IgD-negative memory B cell (primary cell): Measurements from ENCODE around the gene NCDN. TPM values are rescaled to one million over a fixed set of nuclear protein-coding genes. Genes with fewer than 3 reads are reported as not detected.

Source experiments
- H3K27ac Mint-ChIP-seq, 3 donors: one replicate each; pipeline ENCODE4 v1.8.0; 2020 to 2022; ENCODE audit warnings: mild to moderate bottlenecking in 3 of 3, mixed read lengths in 3 of 3, moderate library complexity in 1 of 3
- H3K27me3 Mint-ChIP-seq: one replicate; pipeline ENCODE4 v1.8.0; 2021; ENCODE audit warnings: mixed read lengths
- H3K36me3 Mint-ChIP-seq: one replicate; pipeline ENCODE4 v1.8.0; 2020; ENCODE audit warnings: mild to moderate bottlenecking, mixed read lengths
- H3K4me1 Mint-ChIP-seq, 3 donors: one replicate each; pipeline ENCODE4 v1.8.0; 2020 to 2022; ENCODE audit warnings: mixed read lengths in 3 of 3, mild to moderate bottlenecking in 1 of 3
- H3K4me3 Mint-ChIP-seq, 4 donors: one replicate each; pipeline ENCODE4 v1.8.0; 2020 to 2022; ENCODE audit warnings: mild to moderate bottlenecking in 4 of 4, mixed read lengths in 4 of 4, moderate library complexity in 3 of 4
- H3K9me3 Mint-ChIP-seq, 3 donors: one replicate each; pipeline ENCODE4 v1.8.0; 2020 to 2021; ENCODE audit warnings: mixed read lengths in 3 of 3, mild to moderate bottlenecking in 1 of 3
- polyA plus RNA-seq: library from polyadenylated mRNA; unstranded; fragments of 300-500 nt; fragmentation: Illumina TruSeq; gene quantifications from one replicate; pipeline ENCODE4 v1.2.3, GENCODE V29; 2021

Gene NCDN, protein sequence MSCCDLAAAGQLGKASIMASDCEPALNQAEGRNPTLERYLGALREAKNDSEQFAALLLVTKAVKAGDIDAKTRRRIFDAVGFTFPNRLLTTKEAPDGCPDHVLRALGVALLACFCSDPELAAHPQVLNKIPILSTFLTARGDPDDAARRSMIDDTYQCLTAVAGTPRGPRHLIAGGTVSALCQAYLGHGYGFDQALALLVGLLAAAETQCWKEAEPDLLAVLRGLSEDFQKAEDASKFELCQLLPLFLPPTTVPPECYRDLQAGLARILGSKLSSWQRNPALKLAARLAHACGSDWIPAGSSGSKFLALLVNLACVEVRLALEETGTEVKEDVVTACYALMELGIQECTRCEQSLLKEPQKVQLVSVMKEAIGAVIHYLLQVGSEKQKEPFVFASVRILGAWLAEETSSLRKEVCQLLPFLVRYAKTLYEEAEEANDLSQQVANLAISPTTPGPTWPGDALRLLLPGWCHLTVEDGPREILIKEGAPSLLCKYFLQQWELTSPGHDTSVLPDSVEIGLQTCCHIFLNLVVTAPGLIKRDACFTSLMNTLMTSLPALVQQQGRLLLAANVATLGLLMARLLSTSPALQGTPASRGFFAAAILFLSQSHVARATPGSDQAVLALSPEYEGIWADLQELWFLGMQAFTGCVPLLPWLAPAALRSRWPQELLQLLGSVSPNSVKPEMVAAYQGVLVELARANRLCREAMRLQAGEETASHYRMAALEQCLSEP
- 13.3 TPM for polyA plus RNA-seq

- Mint-ChIP-seq H3K36me3 (no peaks in the 10 kb centered on the region), H3K4me3 (peak within 1 kb of the TSS; percentile 94 to 98 (median 98)), H3K4me1 (peaks cover 23 to 36% (median 24%) of the 10 kb centered on the region in 3 donors), H3K9me3 (no peaks in the 10 kb centered on the region), H3K27me3 (no peaks in the 10 kb centered on the region), H3K27ac (peak within 1 kb of the TSS; percentile 88 to 97 (median 96))
Measured at GRCh38 chr1:35557611-35558373, at the start of gene NCDN. TSS of gene NCDN (plus strand) at chr1:35557799. CDS start at chr1:35558191, 392 bp downstream.

GRCh38 chr1:35507947-35508346 is 49.7 kb upstream of the NCDN start:
- Mint-ChIP-seq H3K27ac (peak overlapping the region in 1 of 3 donors; percentile 78), H3K9me3 (no peaks in the 10 kb centered on the region), H3K4me1 (peaks cover 23 to 31% (median 25%) of the 10 kb centered on the region in 3 donors), H3K27me3 (no peaks in the 10 kb centered on the region), H3K36me3 (peaks cover 11% of the 10 kb centered on the region), H3K4me3 (no peak overlapping the region)

DNA sequence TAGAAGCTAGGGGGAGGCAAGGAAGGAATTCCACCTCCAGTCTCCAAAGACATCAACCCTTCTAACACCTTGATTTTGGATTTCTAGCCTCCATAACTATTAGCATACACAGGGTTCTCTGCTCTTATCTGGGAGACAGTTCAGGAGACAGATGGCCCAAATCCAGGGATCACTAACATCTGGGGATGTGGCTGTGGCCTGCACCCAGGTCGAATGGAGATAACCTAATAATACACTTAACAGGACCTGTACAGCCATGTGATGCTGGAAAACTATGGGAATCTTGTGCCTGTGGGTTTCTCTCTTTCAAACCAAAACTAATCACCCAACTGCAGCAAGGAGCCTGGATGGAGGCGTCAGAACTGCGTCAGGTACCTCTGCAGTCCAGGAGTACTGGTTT is 48.0 kb upstream of the NCDN start:
- H3K4me3 Mint-ChIP-seq = no peak overlapping the region

DNA sequence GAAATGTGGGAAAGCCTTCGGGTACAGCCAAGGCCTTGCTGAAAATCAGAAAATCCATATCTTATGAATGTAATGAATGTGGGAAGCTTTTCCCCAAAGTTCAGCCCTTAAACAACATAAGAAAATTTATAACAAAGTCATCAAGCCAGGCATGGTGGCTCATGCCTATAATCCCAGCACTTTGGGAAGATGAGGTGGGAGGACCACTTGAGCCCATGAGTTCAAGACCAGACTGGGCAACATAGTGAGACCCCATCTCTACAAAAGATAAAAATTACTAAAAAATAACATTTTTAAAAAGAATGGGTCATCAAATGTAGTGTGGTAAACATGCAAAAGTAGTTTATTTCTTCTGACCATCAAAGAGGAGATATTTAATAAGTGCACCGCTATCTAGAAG is 46.3 kb upstream of the NCDN start:
- Mint-ChIP-seq H3K27me3 (no peaks in the 10 kb centered on the region), H3K4me3 (no peak overlapping the region), H3K9me3 (peaks cover 2 to 10% (median 5%) of the 10 kb centered on the region in 3 donors), H3K36me3 (peaks cover 12% of the 10 kb centered on the region), H3K4me1 (peaks cover 23 to 29% (median 28%) of the 10 kb centered on the region in 3 donors), H3K27ac (no peak overlapping the region)

More for the DNA sequence above, 48.0 kb upstream of the NCDN start:
- Mint-ChIP-seq H3K27me3 (no peaks in the 10 kb centered on the region), H3K36me3 (peaks cover 11% of the 10 kb centered on the region), H3K4me1 (peaks cover 25 to 32% (median 28%) of the 10 kb centered on the region in 3 donors), H3K9me3 (no peaks in the 10 kb centered on the region), H3K27ac (peak overlapping the region in 1 of 3 donors; percentile 30)

DNA sequence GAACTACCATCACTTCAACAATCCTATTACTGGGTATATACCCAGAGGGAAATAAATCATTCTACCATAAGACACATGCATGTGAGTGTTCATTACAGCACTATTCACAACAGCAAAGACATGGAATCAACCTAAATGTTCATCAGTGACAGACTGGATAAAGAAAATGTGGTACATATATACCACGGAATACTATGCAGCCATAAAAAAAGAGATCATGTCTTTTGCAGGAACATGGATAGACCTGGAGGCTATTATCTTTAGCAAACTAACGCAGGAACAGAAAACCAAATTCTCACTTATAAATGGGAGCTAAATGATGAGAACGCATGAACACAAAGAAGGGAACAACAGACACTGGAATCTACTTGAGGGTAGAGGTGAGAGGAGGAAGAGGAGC is 39.4 kb upstream of the NCDN start:
- Mint-ChIP-seq H3K27me3 (no peaks in the 10 kb centered on the region), H3K9me3 (peaks cover 5 to 16% (median 5%) of the 10 kb centered on the region in 3 donors), H3K4me1 (peaks cover 8 to 26% (median 10%) of the 10 kb centered on the region in 3 donors), H3K27ac (no peak overlapping the region), H3K4me3 (no peak overlapping the region), H3K36me3 (peaks cover 12% of the 10 kb centered on the region)

GRCh38 chr1:35519432-35519831 is 38.2 kb upstream of the NCDN start:
- Mint-ChIP-seq H3K36me3 (peaks cover 17% of the 10 kb centered on the region), H3K9me3 (peaks cover 5 to 16% (median 5%) of the 10 kb centered on the region in 3 donors), H3K4me3 (no peak overlapping the region), H3K4me1 (peaks cover 2 to 26% (median 13%) of the 10 kb centered on the region in 3 donors), H3K27ac (no peak overlapping the region), H3K27me3 (no peaks in the 10 kb centered on the region)

DNA sequence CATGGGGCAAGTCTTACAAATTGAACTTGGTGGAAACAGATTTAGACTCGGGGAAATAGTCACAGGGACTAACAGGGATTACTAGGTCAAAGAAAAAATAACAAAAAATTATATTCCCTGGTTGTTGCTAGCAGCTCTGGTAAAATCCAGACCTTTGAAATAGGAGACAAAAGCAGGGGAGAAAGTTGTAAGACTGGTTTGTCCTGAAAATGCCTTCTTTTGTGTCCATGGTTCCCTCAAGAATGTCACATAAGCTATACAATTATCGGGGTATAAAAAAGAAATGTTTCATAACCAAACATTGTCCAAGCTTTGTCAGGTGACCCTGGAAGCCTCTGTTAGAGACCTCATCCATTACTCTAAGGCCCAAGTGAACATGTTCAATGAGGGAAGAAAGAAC is 33.5 kb upstream of the NCDN start:
- H3K27me3 Mint-ChIP-seq = no peaks in the 10 kb centered on the region

DNA sequence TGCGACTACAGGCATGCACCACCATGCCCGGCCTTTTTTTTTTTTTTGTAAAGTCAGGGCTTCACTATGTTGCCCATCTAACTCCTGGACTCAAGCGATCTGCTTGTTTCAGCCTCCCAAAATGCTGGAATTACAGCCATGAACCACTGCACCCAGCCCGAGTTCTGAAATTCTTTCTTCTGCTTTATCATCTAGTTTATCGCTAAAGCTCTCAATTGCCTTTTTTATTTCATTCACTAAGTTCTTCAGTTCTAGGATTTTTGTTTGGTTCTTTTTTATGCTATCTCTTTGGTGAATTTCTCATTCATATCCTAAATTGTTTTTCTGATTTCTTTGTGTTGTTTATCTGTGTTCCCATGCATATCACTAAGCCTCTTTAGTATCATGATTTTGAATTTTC is 27.4 kb upstream of the NCDN start:
- no peaks in the 10 kb centered on the region for H3K27me3 Mint-ChIP-seq
- no peak overlapping the region for H3K27ac Mint-ChIP-seq
- peaks cover 2 to 7% (median 5%) of the 10 kb centered on the region in 3 donors for H3K4me1 Mint-ChIP-seq
- H3K4me3 Mint-ChIP-seq = no peak overlapping the region
- H3K9me3 Mint-ChIP-seq = peaks cover 0 to 5% (median 4%) of the 10 kb centered on the region in 3 donors
- peaks cover 13% of the 10 kb centered on the region for H3K36me3 Mint-ChIP-seq

More for the DNA sequence above, 33.5 kb upstream of the NCDN start:
- H3K4me1 Mint-ChIP-seq = peaks cover 2 to 12% (median 5%) of the 10 kb centered on the region in 3 donors
- no peak overlapping the region for H3K27ac Mint-ChIP-seq
- no peak overlapping the region for H3K4me3 Mint-ChIP-seq
- H3K36me3 Mint-ChIP-seq = peaks cover 13% of the 10 kb centered on the region
- peaks cover 0 to 3% (median 0%) of the 10 kb centered on the region in 3 donors for H3K9me3 Mint-ChIP-seq

DNA sequence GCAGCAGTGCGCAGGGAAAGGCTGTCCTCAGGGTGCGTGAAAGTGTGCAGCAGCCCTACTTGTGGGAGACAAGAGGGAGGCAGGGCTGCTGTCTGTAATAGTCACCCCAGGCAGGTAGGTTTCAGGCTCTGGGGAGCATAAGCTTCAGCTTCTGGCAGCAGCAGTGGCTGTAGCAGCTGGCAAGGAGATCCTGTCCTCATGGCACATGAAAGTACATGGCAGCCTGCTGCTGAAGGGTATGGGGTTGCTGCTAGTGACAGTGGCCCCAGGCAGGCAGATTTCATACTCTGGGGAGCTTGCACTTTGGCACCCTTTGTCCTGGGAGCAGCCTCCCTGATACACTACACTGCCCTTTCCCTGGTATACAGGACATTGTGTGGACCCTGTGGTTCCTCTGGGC is 26.7 kb upstream of the NCDN start:
- no peak overlapping the region for H3K27ac Mint-ChIP-seq
- H3K36me3 Mint-ChIP-seq = peaks cover 13% of the 10 kb centered on the region

DNA sequence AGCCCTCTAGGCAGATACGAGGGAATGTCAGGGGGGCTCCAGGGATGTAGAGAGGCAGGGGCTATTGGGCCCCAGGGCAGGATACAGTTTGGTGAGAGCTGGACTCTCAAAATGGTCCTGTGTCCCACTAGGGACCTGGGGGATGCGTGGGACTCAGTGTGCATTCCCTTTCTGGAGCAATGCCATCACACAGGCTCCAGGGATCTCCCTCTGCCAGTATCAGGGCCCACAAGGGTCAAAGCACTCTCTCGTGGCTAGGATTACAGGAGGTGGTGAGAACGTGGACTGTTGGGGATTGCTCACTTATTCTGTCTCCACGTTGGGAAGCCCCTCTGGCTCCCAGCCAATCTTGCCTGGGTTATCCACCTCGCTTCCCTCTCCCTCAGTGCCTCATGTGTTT is 26.2 kb upstream of the NCDN start:
- H3K27me3 Mint-ChIP-seq = no peaks in the 10 kb centered on the region
- no peak overlapping the region for H3K27ac Mint-ChIP-seq
- no peak overlapping the region for H3K4me3 Mint-ChIP-seq
- H3K9me3 Mint-ChIP-seq = peaks cover 0 to 5% (median 4%) of the 10 kb centered on the region in 3 donors
- H3K4me1 Mint-ChIP-seq = peaks cover 4 to 13% (median 9%) of the 10 kb centered on the region in 3 donors
- peaks cover 13% of the 10 kb centered on the region for H3K36me3 Mint-ChIP-seq

More for the DNA sequence above, 26.7 kb upstream of the NCDN start:
- Mint-ChIP-seq H3K27me3 (no peaks in the 10 kb centered on the region), H3K4me1 (peaks cover 3 to 13% (median 8%) of the 10 kb centered on the region in 3 donors), H3K4me3 (no peak overlapping the region), H3K9me3 (peaks cover 0 to 5% (median 4%) of the 10 kb centered on the region in 3 donors)

DNA sequence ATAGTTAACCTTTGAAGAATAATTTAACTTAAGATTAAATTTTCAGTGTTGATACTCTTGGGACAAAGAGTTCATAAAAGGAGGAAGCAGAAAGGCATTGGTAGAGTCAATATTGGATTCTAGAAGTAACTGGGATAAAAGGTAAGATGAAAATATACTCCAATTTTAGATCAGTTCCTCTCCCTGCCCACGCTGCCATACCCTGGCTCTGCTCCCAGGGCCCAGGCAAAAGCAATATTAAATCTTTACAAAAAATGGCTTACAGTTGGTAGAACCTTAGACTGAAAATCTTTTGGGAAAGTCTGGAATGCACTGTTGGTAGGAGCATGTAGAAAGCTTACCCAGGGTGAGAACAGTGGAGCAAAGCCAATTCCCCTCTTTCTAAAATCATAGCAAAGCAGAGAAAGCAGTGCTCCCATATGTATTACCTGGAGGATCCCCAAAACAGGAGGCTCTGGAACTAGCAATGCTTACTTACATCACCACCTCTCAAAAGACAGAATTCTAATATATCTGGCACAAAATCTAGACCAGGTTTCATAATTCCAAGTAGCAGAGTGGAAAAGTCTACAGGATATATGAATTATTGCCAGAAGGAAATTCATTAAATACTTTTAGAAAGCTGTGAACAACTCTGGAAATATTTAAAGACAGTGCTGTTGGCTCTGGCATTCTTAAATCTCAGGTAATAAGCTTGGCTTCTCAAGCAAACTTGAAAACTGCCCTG is 24.9 kb upstream of the NCDN start:
- Mint-ChIP-seq H3K27ac (no peak overlapping the region), H3K27me3 (no peaks in the 10 kb centered on the region), H3K36me3 (peaks cover 13% of the 10 kb centered on the region)

DNA sequence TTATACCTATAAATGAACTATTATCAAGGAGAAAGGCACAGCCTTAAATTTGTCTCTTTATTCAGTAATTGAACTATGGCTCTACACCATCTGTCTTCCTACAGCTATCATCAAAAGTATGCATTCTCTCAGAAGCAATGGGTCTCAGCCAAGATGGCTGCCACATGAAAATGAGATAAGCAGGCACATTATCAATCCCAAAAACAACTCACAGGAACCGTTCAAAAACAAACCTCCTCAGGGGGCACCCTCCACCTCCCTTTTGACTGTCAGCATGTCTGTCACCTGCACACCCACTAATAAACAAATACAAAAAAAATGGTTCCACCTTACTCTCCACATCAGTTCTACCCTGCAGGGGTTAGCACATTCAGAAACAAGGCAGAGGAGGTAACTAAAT is 24.0 kb upstream of the NCDN start:
- no peaks in the 10 kb centered on the region for H3K27me3 Mint-ChIP-seq
- peaks cover 0 to 5% (median 4%) of the 10 kb centered on the region in 3 donors for H3K9me3 Mint-ChIP-seq
- H3K27ac Mint-ChIP-seq = peak overlapping the region in 1 of 3 donors; percentile 13
- peaks cover 10% of the 10 kb centered on the region for H3K36me3 Mint-ChIP-seq
- H3K4me3 Mint-ChIP-seq = peak overlapping the region in 1 of 4 donors; percentile 12
- H3K4me1 Mint-ChIP-seq = peaks cover 5 to 25% (median 14%) of the 10 kb centered on the region in 3 donors

More for the DNA sequence above, 24.9 kb upstream of the NCDN start:
- Mint-ChIP-seq H3K4me3 (no peak overlapping the region), H3K4me1 (peaks cover 4 to 19% (median 11%) of the 10 kb centered on the region in 3 donors), H3K9me3 (peaks cover 0 to 5% (median 4%) of the 10 kb centered on the region in 3 donors)

GRCh38 chr1:35535243-35535642 is 22.4 kb upstream of the NCDN start:
- H3K9me3 Mint-ChIP-seq = peaks cover 0 to 4% (median 3%) of the 10 kb centered on the region in 3 donors
- no peak overlapping the region for H3K4me3 Mint-ChIP-seq
- no peak overlapping the region for H3K27ac Mint-ChIP-seq
- H3K4me1 Mint-ChIP-seq = peaks cover 22 to 38% (median 31%) of the 10 kb centered on the region in 3 donors
- H3K36me3 Mint-ChIP-seq = peaks cover 9% of the 10 kb centered on the region
- H3K27me3 Mint-ChIP-seq = no peaks in the 10 kb centered on the region
